ENCODE results near the gene SH3YL1.

DNA sequence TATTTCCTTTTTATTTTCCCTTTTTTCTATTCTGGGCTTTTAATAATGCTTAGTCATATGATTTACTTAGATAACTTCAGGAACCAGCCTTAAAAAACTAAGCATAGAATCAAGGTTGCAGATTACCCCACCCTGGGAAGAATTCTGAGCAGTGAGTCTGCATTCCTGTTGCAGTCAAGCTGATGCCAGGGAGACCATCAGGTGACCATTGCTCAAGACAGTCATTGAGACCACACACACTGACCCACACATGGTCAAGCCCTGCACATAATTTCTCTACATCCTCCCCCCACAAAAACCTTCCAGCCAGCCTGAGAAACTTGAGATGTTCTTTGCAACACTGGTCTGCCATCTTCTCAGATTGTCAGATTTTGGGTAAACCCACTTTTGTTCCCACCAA, 83.9 kb downstream of the SH3YL1 start:
- TF ChIP-seq, protein P1, sequence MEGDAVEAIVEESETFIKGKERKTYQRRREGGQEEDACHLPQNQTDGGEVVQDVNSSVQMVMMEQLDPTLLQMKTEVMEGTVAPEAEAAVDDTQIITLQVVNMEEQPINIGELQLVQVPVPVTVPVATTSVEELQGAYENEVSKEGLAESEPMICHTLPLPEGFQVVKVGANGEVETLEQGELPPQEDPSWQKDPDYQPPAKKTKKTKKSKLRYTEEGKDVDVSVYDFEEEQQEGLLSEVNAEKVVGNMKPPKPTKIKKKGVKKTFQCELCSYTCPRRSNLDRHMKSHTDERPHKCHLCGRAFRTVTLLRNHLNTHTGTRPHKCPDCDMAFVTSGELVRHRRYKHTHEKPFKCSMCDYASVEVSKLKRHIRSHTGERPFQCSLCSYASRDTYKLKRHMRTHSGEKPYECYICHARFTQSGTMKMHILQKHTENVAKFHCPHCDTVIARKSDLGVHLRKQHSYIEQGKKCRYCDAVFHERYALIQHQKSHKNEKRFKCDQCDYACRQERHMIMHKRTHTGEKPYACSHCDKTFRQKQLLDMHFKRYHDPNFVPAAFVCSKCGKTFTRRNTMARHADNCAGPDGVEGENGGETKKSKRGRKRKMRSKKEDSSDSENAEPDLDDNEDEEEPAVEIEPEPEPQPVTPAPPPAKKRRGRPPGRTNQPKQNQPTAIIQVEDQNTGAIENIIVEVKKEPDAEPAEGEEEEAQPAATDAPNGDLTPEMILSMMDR (conservative IDR thresholded peaks at IDR 0.05) = no peak
- TF ChIP-seq ZFX (IDR thresholded peaks at IDR 0.05) = no peak

Measured in C4-2B (cell line).